Measurements from ENCODE around the gene AP4B1. TPM values are rescaled to one million over a fixed set of nuclear protein-coding genes. Genes with fewer than 3 reads are reported as not detected.

The AP4B1 gene
- total RNA-seq (2016; rRNA removed; fragmentation: Illumina TruSeq; extraction: Trizol) (9.7 and 12.0 TPM in 2 replicates), polyA plus RNA-seq (2011; rRNA removed) (7.7 and 8.5 TPM in 2 replicates), polyA minus RNA-seq (2011; rRNA and poly(A)+ RNA removed; ENCODE audit: low replicate concordance) (6.5 and 29.5 TPM in 2 replicates), Bru-seq, nascent RNA (percentile 62 among the genes with signal in this experiment), BruChase-seq, experiment 1, labeled RNA remaining after a 6-hour chase (percentile 65 among the genes with signal in this experiment), BruChase-seq, experiment 2, labeled RNA remaining after a 2-hour chase (percentile 68 among the genes with signal in this experiment)
- 2.7 and 3.8 TPM in 2 replicates for total RNA-seq (2016; cell fraction: cytosol; rRNA removed; fragmentation: Illumina TruSeq; extraction: Trizol; ENCODE audit: low read depth)
- total RNA-seq (2016; cell fraction: insoluble cytoplasmic fraction; rRNA removed; fragmentation: Illumina TruSeq; extraction: Trizol) = 11.0 TPM in 2 replicates
- 3.2 and 4.5 TPM in 2 replicates for total RNA-seq (2016; cell fraction: membrane; rRNA removed; fragmentation: Illumina TruSeq; extraction: Trizol)
- total RNA-seq (2016; cell fraction: nucleus; rRNA removed; fragmentation: Illumina TruSeq; extraction: Trizol) = 9.5 and 10.7 TPM in 2 replicates
- 3.2 and 3.9 TPM in 2 replicates for polyA plus RNA-seq (2011; cell fraction: cytosol; rRNA removed)
- polyA plus RNA-seq (2011; cell fraction: nucleus; rRNA removed) = 19.9 and 25.7 TPM in 2 replicates
- polyA plus RNA-seq (2012) = 5.9 and 7.4 TPM in 2 replicates
- polyA plus RNA-seq (2016; cell fraction: cytosol; fragmentation: Illumina TruSeq; extraction: Trizol; ENCODE audit: low read depth) = 0.76 and 0.99 TPM in 2 replicates
- 7.3 and 8.2 TPM in 2 replicates for polyA plus RNA-seq (2016; cell fraction: insoluble cytoplasmic fraction; fragmentation: Illumina TruSeq; extraction: Trizol; ENCODE audit: low read depth)
- polyA plus RNA-seq (2016; cell fraction: membrane; fragmentation: Illumina TruSeq; extraction: Trizol; ENCODE audit: low read depth) = 1.7 and 1.8 TPM in 2 replicates
- polyA plus RNA-seq (2016; cell fraction: nucleus; fragmentation: Illumina TruSeq; extraction: Trizol; ENCODE audit: insufficient read depth, low read depth) = 25.9 and 26.7 TPM in 2 replicates
- 4.1 and 4.3 TPM in 2 replicates for polyA minus RNA-seq (2011; cell fraction: cytosol; rRNA and poly(A)+ RNA removed)
- 33.3 and 38.8 TPM in 2 replicates for polyA minus RNA-seq (2011; cell fraction: nucleus; rRNA and poly(A)+ RNA removed)
- long read RNA-seq, experiment 1, transcript AP4B1-204 (10 exons, 2,818 nt) = major isoform, 10 of 16 reads
- long read RNA-seq, experiment 1, partial matches to known transcripts = 1 of 16 reads
- long read RNA-seq, experiment 1, other reads (novel, unspliced or antisense) = 2 of 16 reads
- long read RNA-seq, experiment 2, transcript AP4B1-204 (10 exons, 2,818 nt) = major isoform, 8 of 14 reads
- long read RNA-seq, experiment 2, partial matches to known transcripts = 0 of 14 reads
- long read RNA-seq, experiment 2, other reads (novel, unspliced or antisense) = 2 of 14 reads

GRCh38 chr1:113904674-113905434 is at the start of gene AP4B1, which contains the start of gene DCLRE1B:
Gene AP4B1 (minus strand): TSS chr1:113904799. CDS start chr1:113904717, 82 bp downstream.
Gene DCLRE1B (plus strand): TSS chr1:113905326. CDS start chr1:113905587, 261 bp downstream.
- H3K27ac ChIP-seq (ENCODE audit: extremely low read length, insufficient read depth, low read length) = peak within 1 kb of the TSS; percentile 78
- H3K79me2 ChIP-seq (ENCODE audit: insufficient read depth, low read length) = peaks cover 16% of the 10 kb centered on the region
- in situ Hi-C loops (cut with HindIII; ENCODE audit: extremely low pct_ligation_motif_present, low pct_unique_long_range_greater_than_20kb) (no loop called here), intact Hi-C loops (cut with micrococcal nuclease; ENCODE audit: unreplicated experiment) (loop anchor here (1.0 kb wide), 3 partner anchors 24 to 93 kb away; partner anchors contain the start of genes HIPK1 and RSBN1)
- H3K36me3 ChIP-seq (replicated peaks in 1 of 2; ENCODE audit: control insufficient read depth in 1 of 2, insufficient read depth in 2 of 2, low read length in 2 of 2) = peaks cover 1 to 21% of the 10 kb centered on the region in 2 experiments
- ChIA-PET POLR2A (interaction anchor here (0.6 to 3.5 kb wide), 5 partner anchors 25 to 145 kb away, joined by 3 to 102 read pairs (median 4); partner anchors contain the start of genes HIPK1, PHTF1 and RSBN1), CTCF (ENCODE audit: low intra/inter-chr PET ratio, low total read pairs) (interaction anchor here (0.9 to 2.0 kb wide), 2 partner anchors 24 to 69 kb away, joined by 3 to 6 read pairs; partner anchors contain the start of gene HIPK1)
- BruUV-seq (replicated peaks) = no TSS peak
- peak within 1 kb of the TSS; percentile 89 for H3K9ac ChIP-seq (ENCODE audit: insufficient read depth, low read depth, low read length)
- H3K9me3 ChIP-seq (ENCODE audit: low read length) = no peaks in the 10 kb centered on the region
- H3K4me1 ChIP-seq (ENCODE audit: insufficient read depth, low read length) = peaks cover 24% of the 10 kb centered on the region; the same call in 1 of the 2 replicates
- DNase-seq (ENCODE audit: low spot score) (peak; percentile 99), FAIRE-seq (peak; percentile 92), ATAC-seq (peak; percentile 95)
- no peaks in the 10 kb centered on the region for H4K20me1 ChIP-seq (ENCODE audit: insufficient read depth, low read length)
- no peaks in the 10 kb centered on the region; a peak in 1 of 5 replicates for H3K27me3 ChIP-seq (ENCODE audit: control insufficient read depth in 1 of 2, insufficient read depth in 2 of 2, low read length in 2 of 2)
- 2% methylated on average over 63 of the region's 67 CpGs for WGBS (ENCODE audit: low lambda C conversion rate)
- peak within 1 kb of the TSS; percentile 96 for H3K4me2 ChIP-seq (ENCODE audit: low read depth, low read length)
- H2AFZ ChIP-seq (ENCODE audit: low read length) = peak within 1 kb of the TSS; percentile 64
- peak within 1 kb of the TSS; percentile 81 to 90 (median 88) for H3K4me3 ChIP-seq (replicated peaks in 1 of 3; ENCODE audit: insufficient read depth in 1 of 3, low read depth in 2 of 3, low read length in 3 of 3)
- TF ChIP-seq ZNF816 (CRISPR knock-in tag; IDR thresholded peaks at IDR 0.05; ENCODE audit: borderline replicate concordance) = 0 out of 2 replicates have a peak, but pooled peaks have one; percentile 29
- TF ChIP-seq HOXA3 (CRISPR knock-in tag; IDR thresholded peaks at IDR 0.05) = peak; percentile 93
- 0 out of 2 replicates have a peak, but pooled peaks have one; percentile 34 for TF ChIP-seq ZNF142 (CRISPR knock-in tag; IDR thresholded peaks at IDR 0.05)
- TF ChIP-seq ZBTB2 (CRISPR knock-in tag; IDR thresholded peaks at IDR 0.05; ENCODE audit: low read depth) = peak; percentile 92; the same call in 1 of the 2 replicates
- peak; percentile 84 for TF ChIP-seq PITX1 (CRISPR knock-in tag; IDR thresholded peaks at IDR 0.05)
- TF ChIP-seq CBX5 (CRISPR knock-in tag; IDR thresholded peaks at IDR 0.05; ENCODE audit: borderline replicate concordance) = peak; percentile 87; the same call in 1 of the 2 replicates
- peak; percentile 87; the same call in 1 of the 2 replicates for TF ChIP-seq YEATS2 (CRISPR knock-in tag; IDR thresholded peaks at IDR 0.05; ENCODE audit: borderline replicate concordance)

Data from HepG2 (cell line).